ENCODE results near the gene SNCA.

- no peak for TF ChIP-seq CEBPB (IDR thresholded peaks at IDR 0.05)
- TF ChIP-seq POLR2A (IDR thresholded peaks at IDR 0.05; ENCODE audit: low read length): no peak
- no peak for TF ChIP-seq ESRRA (IDR thresholded peaks at IDR 0.05; ENCODE audit: borderline replicate concordance, low read length)
- TF ChIP-seq HDAC2 (IDR thresholded peaks at IDR 0.05): no peak
- no peak for TF ChIP-seq CTCF (IDR thresholded peaks at IDR 0.05)
- TF ChIP-seq KDM1A (IDR thresholded peaks at IDR 0.05; ENCODE audit: low read depth): no peak
- TF ChIP-seq FOXS1 (CRISPR knock-in tag; IDR thresholded peaks at IDR 0.05): no peak
- TF ChIP-seq HMGXB4 (CRISPR knock-in tag; IDR thresholded peaks at IDR 0.05; ENCODE audit: borderline replicate concordance): no peak
Observed at GRCh38 chr4:89681671-89682070, 155.3 kb downstream of the SNCA start.
